HEK293 (cell line): ENCODE measurements around the gene RCAN2.

Source experiments
- CTCF ChIA-PET: fragments of 350-600 bp; formaldehyde crosslinking; extraction: SDS; loops from one replicate; lab custom pipeline; 2021; ENCODE audit warnings: antibody characterized with exemption; lab: Yijun Ruan, JAX
- POLR2A ChIA-PET: fragments of 300-600 bp; formaldehyde crosslinking; extraction: SDS; loops from one replicate; lab custom pipeline; 2020; ENCODE audit warnings: antibody characterized with exemption, inconsistent platforms; lab: Yijun Ruan, JAX
- H3K27ac ChIP-seq: fragments of 200-500 bp; sonication (Bioruptor generic); 2 replicates; pipeline ENCODE4 v1.5.1; 2014; ENCODE audit warnings: low read depth, low read length, control low read depth, inconsistent platforms; ENCODE audit errors: extremely low read depth
- H3K36me3 ChIP-seq, 2 experiments: fragments of 200-500 bp in 1 of 2; sonication (Bioruptor generic) in 1 of 2; 1 replicate in 1 of 2; 2 replicates in 1 of 2; pipeline ENCODE4 v1.5.1; 2014 to 2017; ENCODE audit warnings: inconsistent platforms in 2 of 2, low read length in 2 of 2; ENCODE audit not compliant: control insufficient read depth in 2 of 2, insufficient read depth in 1 of 2
- H3K4me1 ChIP-seq: fragments of 200-500 bp; sonication (Bioruptor generic); 2 replicates; pipeline ENCODE4 v1.5.1; 2014; ENCODE audit warnings: mild to moderate bottlenecking, low read length, inconsistent platforms; ENCODE audit not compliant: control insufficient read depth, insufficient read depth
- H3K4me3 ChIP-seq: 2 replicates; pipeline ENCODE4 v1.5.1; 2011; ENCODE audit warnings: low read depth, mild to moderate bottlenecking, control low read depth, low read length, moderate library complexity
- H3K9me3 ChIP-seq: fragments of 200-500 bp; sonication (Bioruptor generic); 2 replicates; pipeline ENCODE4 v1.5.1; 2014; ENCODE audit warnings: low read depth, low read length, inconsistent platforms; ENCODE audit not compliant: control insufficient read depth, insufficient read depth
- BCL11B ChIP-seq: fragments of 450-650 bp; formaldehyde crosslinking; IDR thresholded peaks from 2 replicates; pipeline ENCODE4 v1.5.1; 2016; ENCODE audit warnings: low read depth, missing biosample characterization, missing genetic modification characterization
- EGR2 ChIP-seq: fragments of 450-650 bp; formaldehyde crosslinking; IDR thresholded peaks from 2 replicates; pipeline ENCODE4 v1.5.1; 2016; ENCODE audit warnings: low read depth, missing biosample characterization, missing genetic modification characterization
- KLF10 ChIP-seq: fragments of 450-650 bp; IDR thresholded peaks from 2 replicates; pipeline ENCODE4 v1.5.1; 2018; ENCODE audit warnings: missing biosample characterization, mild to moderate bottlenecking, missing genetic modification characterization
- KLF7 ChIP-seq: fragments of 450-650 bp; formaldehyde crosslinking; IDR thresholded peaks from 2 replicates; pipeline ENCODE4 v1.5.1; 2016; ENCODE audit warnings: missing biosample characterization, missing genetic modification characterization, borderline replicate concordance
- KLF8 ChIP-seq: fragments of 450-650 bp; formaldehyde crosslinking; IDR thresholded peaks from 2 replicates; pipeline ENCODE4 v1.5.1; 2016; ENCODE audit warnings: missing biosample characterization, missing genetic modification characterization
- KLF9 ChIP-seq: fragments of 450-650 bp; formaldehyde crosslinking; IDR thresholded peaks from 2 replicates; pipeline ENCODE4 v1.5.1; 2016; ENCODE audit warnings: missing biosample characterization, missing genetic modification characterization, low read depth
- OSR2 ChIP-seq: fragments of 450-650 bp; formaldehyde crosslinking; IDR thresholded peaks from 2 replicates; pipeline ENCODE4 v1.5.1; 2016; ENCODE audit warnings: missing biosample characterization, missing genetic modification characterization
- ZBTB7A ChIP-seq: fragments of 450-650 bp; formaldehyde crosslinking; IDR thresholded peaks from 2 replicates; pipeline ENCODE4 v1.5.1; 2016; ENCODE audit warnings: low read depth, missing biosample characterization, missing genetic modification characterization
- ZBTB8A ChIP-seq: fragments of 450-650 bp; formaldehyde crosslinking; IDR thresholded peaks from 2 replicates; pipeline ENCODE4 v1.5.1; 2016; ENCODE audit warnings: missing biosample characterization, missing genetic modification characterization
- ZNF114 ChIP-seq: fragments of 450-650 bp; formaldehyde crosslinking; IDR thresholded peaks from 2 replicates; pipeline ENCODE4 v1.5.0; 2017; ENCODE audit warnings: missing biosample characterization, missing genetic modification characterization
- ZNF132 ChIP-seq: fragments of 450-650 bp; formaldehyde crosslinking; IDR thresholded peaks from 2 replicates; pipeline ENCODE4 v1.5.1; 2017; ENCODE audit warnings: missing biosample characterization, missing genetic modification characterization, borderline replicate concordance
- ZNF169 ChIP-seq: fragments of 450-650 bp; formaldehyde crosslinking; IDR thresholded peaks from 2 replicates; pipeline ENCODE4 v1.5.1; 2016; ENCODE audit warnings: missing biosample characterization, missing genetic modification characterization
- ZNF19 ChIP-seq: fragments of 450-650 bp; formaldehyde crosslinking; IDR thresholded peaks from 2 replicates; pipeline ENCODE4; 2016; ENCODE audit warnings: missing biosample characterization, missing genetic modification characterization, low read depth
- ZNF202 ChIP-seq: fragments of 450-650 bp; formaldehyde crosslinking; IDR thresholded peaks from 2 replicates; pipeline ENCODE4 v1.5.1; 2016; ENCODE audit warnings: missing biosample characterization, missing genetic modification characterization, borderline replicate concordance
- ZNF404 ChIP-seq: fragments of 450-650 bp; formaldehyde crosslinking; IDR thresholded peaks from 2 replicates; pipeline ENCODE4 v1.5.1; 2017; ENCODE audit warnings: missing biosample characterization, missing genetic modification characterization
- ZNF473 ChIP-seq: fragments of 450-650 bp; formaldehyde crosslinking; IDR thresholded peaks from 2 replicates; pipeline ENCODE4 v1.5.1; 2017; ENCODE audit warnings: missing biosample characterization, missing genetic modification characterization
- ZNF600 ChIP-seq: fragments of 450-650 bp; formaldehyde crosslinking; IDR thresholded peaks from 2 replicates; pipeline ENCODE4 v1.5.1; 2016; ENCODE audit warnings: missing biosample characterization, missing genetic modification characterization
- ZNF610 ChIP-seq: fragments of 450-650 bp; formaldehyde crosslinking; IDR thresholded peaks from 2 replicates; pipeline ENCODE4 v1.5.1; 2016; ENCODE audit warnings: missing biosample characterization, missing genetic modification characterization, borderline replicate concordance
- ZNF677 ChIP-seq: fragments of 450-650 bp; IDR thresholded peaks from 2 replicates; pipeline ENCODE4 v1.5.0; 2018; ENCODE audit warnings: missing biosample characterization, mild to moderate bottlenecking, missing genetic modification characterization, moderate library complexity
- ZNF768 ChIP-seq: fragments of 450-650 bp; formaldehyde crosslinking; IDR thresholded peaks from 2 replicates; pipeline ENCODE4 v1.5.1; 2018; ENCODE audit warnings: missing biosample characterization, mild to moderate bottlenecking, missing genetic modification characterization
- ZNF837 ChIP-seq: fragments of 450-650 bp; formaldehyde crosslinking; IDR thresholded peaks from 2 replicates; pipeline ENCODE4 v1.5.1; 2016; ENCODE audit warnings: missing biosample characterization, missing genetic modification characterization
- ZNF843 ChIP-seq: fragments of 450-650 bp; formaldehyde crosslinking; IDR thresholded peaks from 2 replicates; pipeline ENCODE4 v1.5.1; 2016; ENCODE audit warnings: missing biosample characterization, missing genetic modification characterization
- TF ChIP-seq, protein P1 (sequence below): fragments of 450-650 bp; formaldehyde crosslinking; IDR thresholded peaks from 2 replicates; pipeline ENCODE4 v1.5.1; 2016; ENCODE audit warnings: missing biosample characterization, missing genetic modification characterization

RCAN2 gene

DNA sequence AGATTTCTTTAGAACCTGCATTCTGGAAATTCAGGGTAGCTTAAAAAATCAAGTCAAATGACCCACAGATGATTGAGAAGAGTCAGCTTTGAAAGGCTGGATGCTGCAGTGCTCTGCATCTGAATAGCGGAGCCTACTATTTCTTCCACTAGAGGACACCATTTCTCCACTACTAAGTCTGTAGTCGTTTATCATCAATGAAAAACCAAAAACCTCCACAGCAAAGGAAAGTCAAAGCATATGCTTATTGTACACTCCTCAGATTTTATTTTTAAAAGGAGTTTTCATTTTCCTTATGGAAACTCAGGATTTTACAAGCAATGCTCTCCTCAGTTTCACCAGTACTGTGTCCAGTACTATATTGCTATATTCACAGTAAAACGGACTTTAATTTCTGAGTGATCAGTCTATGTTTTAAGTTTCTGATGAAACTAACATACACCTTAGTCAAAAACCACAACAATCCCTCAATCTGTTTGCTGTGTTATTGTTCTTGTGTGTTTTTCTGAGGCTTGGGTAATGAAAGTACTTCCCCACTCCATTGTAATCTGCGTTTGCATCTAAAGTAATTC, 269.9 kb downstream of the RCAN2 start (continued):
- no peak for TF ChIP-seq BCL11B (tag by site-specific recombination)

DNA sequence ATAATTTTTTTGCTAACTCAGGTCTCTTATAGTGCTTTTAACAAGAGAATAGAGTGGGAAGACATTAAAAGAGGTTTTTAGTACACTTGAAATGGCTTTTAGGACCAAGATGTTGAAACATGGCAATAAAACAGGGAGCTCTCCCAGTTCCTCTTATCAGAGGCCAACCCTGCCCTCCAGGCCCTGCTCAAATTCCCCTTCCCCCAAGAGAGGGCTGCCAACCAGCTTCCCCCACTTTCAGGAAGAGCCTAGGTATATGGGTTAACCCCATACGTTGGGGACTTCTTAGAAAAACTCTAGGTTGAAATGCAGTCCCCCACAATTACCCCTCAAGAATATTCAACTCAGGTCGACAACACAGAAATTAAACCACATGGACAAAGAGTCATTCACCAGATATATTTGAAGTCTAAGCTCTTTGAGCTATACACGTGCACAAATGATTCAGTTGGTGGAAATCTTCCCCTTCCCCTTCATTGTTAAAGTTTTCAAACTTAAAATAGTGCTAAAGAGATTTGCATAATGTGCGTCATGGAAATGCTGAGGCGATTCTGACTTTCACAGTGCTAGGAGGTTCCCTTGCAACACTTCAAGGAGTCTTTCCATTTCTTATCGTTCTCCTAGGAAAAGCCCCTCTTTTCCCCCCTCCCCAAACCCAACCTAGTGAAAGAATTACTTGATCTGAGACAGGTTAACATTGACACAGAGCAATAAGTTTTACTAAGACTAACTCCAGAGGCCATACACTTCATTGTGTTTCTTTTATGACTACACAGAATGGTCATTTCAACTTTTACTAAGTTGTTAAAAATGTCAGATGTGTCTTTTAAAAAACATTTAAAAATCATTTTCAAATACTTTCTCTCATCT, 270.7 kb downstream of the RCAN2 start:
- H3K4me1 ChIP-seq = no peaks in the 10 kb centered on the region
- no peak for TF ChIP-seq ZNF19 (tag by site-specific recombination)
- TF ChIP-seq KLF8 (tag by site-specific recombination) = no peak
- no peak for TF ChIP-seq KLF9 (tag by site-specific recombination)
- TF ChIP-seq ZNF202 (tag by site-specific recombination) = no peak
- ChIA-PET CTCF (interaction anchor here (0.6 to 4.0 kb wide), 61 partner anchors 10 to 845 kb away, joined by 3 to 50 read pairs (median 4); partner anchors contain the start of gene ENPP4), POLR2A (no interaction called here)
- no peaks in the 10 kb centered on the region for H3K36me3 ChIP-seq
- no peak overlapping the region for H3K4me3 ChIP-seq
- no peaks in the 10 kb centered on the region for H3K9me3 ChIP-seq
- H3K27ac ChIP-seq = no peak overlapping the region

DNA sequence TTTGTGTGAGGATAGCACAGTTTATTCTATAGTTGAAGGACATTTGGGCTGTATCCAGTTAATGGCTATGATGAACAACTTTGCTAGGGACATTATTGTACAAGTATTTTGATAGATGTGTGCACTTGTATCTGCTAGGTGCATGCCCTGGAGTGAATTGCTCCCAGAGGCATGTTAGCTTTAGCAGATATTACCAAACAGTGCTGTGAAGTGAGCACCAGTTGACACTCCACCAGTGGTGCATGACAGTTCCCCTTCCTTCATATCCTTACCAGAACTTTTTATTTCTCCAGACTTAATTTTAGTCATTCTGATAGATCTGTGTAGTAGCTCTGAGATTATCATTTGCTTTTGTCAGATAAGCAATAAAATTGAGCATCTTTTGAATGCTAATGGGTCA, 271.6 kb downstream of the RCAN2 start:
- Histone ChIP-seq H3K4me3 (no peak overlapping the region), H3K27ac (no peak overlapping the region), H3K4me1 (no peaks in the 10 kb centered on the region), H3K9me3 (no peaks in the 10 kb centered on the region), H3K36me3 (no peaks in the 10 kb centered on the region)
- CTCF ChIA-PET = interaction anchor here (0.6 to 4.0 kb wide), 16 partner anchors 12 to 629 kb away, joined by 3 to 50 read pairs (median 5); no protein-coding TSS in a partner anchor
- no peak for TF ChIP-seq ZNF768 (tag by site-specific recombination)
- no peak for TF ChIP-seq ZNF132
- no peak for TF ChIP-seq OSR2 (tag by site-specific recombination)
- no peak for TF ChIP-seq ZNF473 (tag by site-specific recombination)
- no peak for TF ChIP-seq EGR2 (tag by site-specific recombination)
- TF ChIP-seq ZNF837 = no peak
- TF ChIP-seq ZNF610 (tag by site-specific recombination) = no peak
- no peak for TF ChIP-seq ZNF114
- TF ChIP-seq ZBTB7A = no peak
- no peak for TF ChIP-seq KLF8 (tag by site-specific recombination)
- TF ChIP-seq ZNF169 (tag by site-specific recombination) = no peak
- TF ChIP-seq KLF7 (tag by site-specific recombination) = no peak
- TF ChIP-seq ZNF677 = no peak
- TF ChIP-seq, protein P1, sequence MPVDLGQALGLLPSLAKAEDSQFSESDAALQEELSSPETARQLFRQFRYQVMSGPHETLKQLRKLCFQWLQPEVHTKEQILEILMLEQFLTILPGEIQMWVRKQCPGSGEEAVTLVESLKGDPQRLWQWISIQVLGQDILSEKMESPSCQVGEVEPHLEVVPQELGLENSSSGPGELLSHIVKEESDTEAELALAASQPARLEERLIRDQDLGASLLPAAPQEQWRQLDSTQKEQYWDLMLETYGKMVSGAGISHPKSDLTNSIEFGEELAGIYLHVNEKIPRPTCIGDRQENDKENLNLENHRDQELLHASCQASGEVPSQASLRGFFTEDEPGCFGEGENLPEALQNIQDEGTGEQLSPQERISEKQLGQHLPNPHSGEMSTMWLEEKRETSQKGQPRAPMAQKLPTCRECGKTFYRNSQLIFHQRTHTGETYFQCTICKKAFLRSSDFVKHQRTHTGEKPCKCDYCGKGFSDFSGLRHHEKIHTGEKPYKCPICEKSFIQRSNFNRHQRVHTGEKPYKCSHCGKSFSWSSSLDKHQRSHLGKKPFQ (tag by site-specific recombination) = no peak
- no peak for TF ChIP-seq ZNF843 (tag by site-specific recombination)
- no peak for TF ChIP-seq KLF10 (tag by site-specific recombination)
- no peak for TF ChIP-seq ZNF404 (tag by site-specific recombination)
- no peak for TF ChIP-seq ZBTB8A (tag by site-specific recombination)
- TF ChIP-seq ZNF600 (tag by site-specific recombination) = no peak
- POLR2A ChIA-PET = no interaction called here
